ENCODE measurements around the gene PCDH18. TPM values are rescaled to one million over a fixed set of nuclear protein-coding genes. Genes with fewer than 3 reads are reported as not detected.

Gene PCDH18
- total and polyA plus RNA-seq, 10 of the 15 experiments (the other 5 are each of a cell fraction or from before 2014, with no cell fraction given), result 0.46 to 1.4 (median 0.96) TPM

DNA sequence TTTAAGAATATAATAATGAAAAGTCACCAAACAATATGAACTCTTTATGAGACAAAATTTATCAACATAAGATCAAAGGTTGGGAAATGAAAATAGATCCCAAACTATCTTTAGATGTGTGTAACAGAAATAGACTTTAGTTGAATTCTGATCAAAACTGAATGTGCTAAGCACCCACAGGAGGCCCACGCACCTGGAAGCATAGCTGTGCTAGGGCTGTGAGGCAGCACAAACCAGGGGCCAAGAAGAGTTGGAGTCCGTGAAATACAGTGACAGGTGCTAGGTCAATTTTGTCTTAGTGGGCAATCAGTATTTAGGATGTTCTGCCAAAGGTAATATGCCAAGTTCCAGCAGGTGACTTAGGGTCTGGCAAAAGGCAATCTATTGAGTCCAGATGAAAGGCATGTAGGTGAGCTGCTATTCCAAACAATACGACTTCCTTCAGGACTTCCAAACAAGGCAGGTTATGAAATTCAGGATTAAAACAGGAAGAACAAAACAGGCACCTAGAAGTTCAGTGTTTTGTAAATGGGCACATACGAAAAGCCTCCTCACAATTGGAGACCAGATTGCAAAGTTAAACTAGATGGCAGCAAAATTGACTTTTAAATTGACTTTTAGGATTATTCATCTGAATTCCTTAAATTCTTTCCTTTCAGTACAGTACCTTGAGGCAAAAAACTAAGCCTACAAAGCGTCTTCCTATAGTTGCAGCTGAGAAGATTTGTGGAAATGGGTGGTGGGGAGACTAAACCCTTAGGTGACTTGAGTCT lies 4.7 kb upstream of the PCDH18 start:
- H3K79me2 ChIP-seq (ENCODE audit: control insufficient read depth, insufficient read depth, low read length), result no peaks in the 10 kb centered on the region
- in situ Hi-C loops (cut with MboI), result no loop called here
- DNase-seq (ENCODE audit: low read depth, low spot score) (no peak), FAIRE-seq (no peak), ATAC-seq (no peak)
- BruUV-seq (replicated peaks), result no TSS peak
- WGBS (ENCODE audit: insufficient coverage, insufficient replicate concordance, low lambda C conversion rate, missing lambda C conversion rate), result 22% methylated on average over 5 of the region's 5 CpGs
- ChIA-PET POLR2A (no interaction called here), RAD21 (ENCODE audit: unreplicated experiment) (no interaction called here), SMC1A (ENCODE audit: uncharacterized antibody, unreplicated experiment) (interaction anchor here (0.6 to 1.4 kb wide), 3 partner anchors 21 to 82 kb away, joined by 3 read pairs; no protein-coding TSS in a partner anchor), CTCF (no interaction called here)
- no peaks in the 10 kb centered on the region for H3K27me3 ChIP-seq (replicated peaks in 1 of 2; ENCODE audit: control insufficient read depth in 2 of 2, insufficient read depth in 2 of 2, low read length in 1 of 2)
- H3K36me3 ChIP-seq (ENCODE audit: control insufficient read depth in 2 of 2, insufficient read depth in 2 of 2, low read length in 1 of 2), result no peaks in the 10 kb centered on the region
- no peak overlapping the region for H3K9ac ChIP-seq (ENCODE audit: control insufficient read depth, insufficient read depth, low read length)
- H4K20me1 ChIP-seq (ENCODE audit: control insufficient read depth, insufficient read depth), result no peaks in the 10 kb centered on the region
- no peak overlapping the region for H3K27ac ChIP-seq (ENCODE audit: control insufficient read depth, insufficient read depth)
- no peak overlapping the region for H3K4me2 ChIP-seq (ENCODE audit: control insufficient read depth, insufficient read depth)
- H2AFZ ChIP-seq (ENCODE audit: control insufficient read depth, low read depth, low read length), result peak overlapping the region; percentile 30
- TF ChIP-seq NFIC (IDR thresholded peaks at IDR 0.05; ENCODE audit: low read depth, low read length) (no peak), TBL1XR1 (IDR thresholded peaks at IDR 0.05; ENCODE audit: low read depth, low read length) (no peak), ETV6 (conservative IDR thresholded peaks at IDR 0.05 in 1 of 2, IDR thresholded peaks at IDR 0.05 in 1 of 2; ENCODE audit: borderline replicate concordance in 1 of 2, low read depth in 1 of 2) (no peak), EZH2 (IDR thresholded peaks at IDR 0.05; ENCODE audit: borderline replicate concordance, control insufficient read depth, low read depth, low read length) (no peak), CHD2 (IDR thresholded peaks at IDR 0.05; ENCODE audit: borderline replicate concordance, low read depth, low read length) (no peak), TCF7 (IDR thresholded peaks at IDR 0.05; ENCODE audit: borderline replicate concordance) (no peak), RBBP5 (conservative IDR thresholded peaks at IDR 0.05) (no peak)
- TF ChIP-seq, protein P1, sequence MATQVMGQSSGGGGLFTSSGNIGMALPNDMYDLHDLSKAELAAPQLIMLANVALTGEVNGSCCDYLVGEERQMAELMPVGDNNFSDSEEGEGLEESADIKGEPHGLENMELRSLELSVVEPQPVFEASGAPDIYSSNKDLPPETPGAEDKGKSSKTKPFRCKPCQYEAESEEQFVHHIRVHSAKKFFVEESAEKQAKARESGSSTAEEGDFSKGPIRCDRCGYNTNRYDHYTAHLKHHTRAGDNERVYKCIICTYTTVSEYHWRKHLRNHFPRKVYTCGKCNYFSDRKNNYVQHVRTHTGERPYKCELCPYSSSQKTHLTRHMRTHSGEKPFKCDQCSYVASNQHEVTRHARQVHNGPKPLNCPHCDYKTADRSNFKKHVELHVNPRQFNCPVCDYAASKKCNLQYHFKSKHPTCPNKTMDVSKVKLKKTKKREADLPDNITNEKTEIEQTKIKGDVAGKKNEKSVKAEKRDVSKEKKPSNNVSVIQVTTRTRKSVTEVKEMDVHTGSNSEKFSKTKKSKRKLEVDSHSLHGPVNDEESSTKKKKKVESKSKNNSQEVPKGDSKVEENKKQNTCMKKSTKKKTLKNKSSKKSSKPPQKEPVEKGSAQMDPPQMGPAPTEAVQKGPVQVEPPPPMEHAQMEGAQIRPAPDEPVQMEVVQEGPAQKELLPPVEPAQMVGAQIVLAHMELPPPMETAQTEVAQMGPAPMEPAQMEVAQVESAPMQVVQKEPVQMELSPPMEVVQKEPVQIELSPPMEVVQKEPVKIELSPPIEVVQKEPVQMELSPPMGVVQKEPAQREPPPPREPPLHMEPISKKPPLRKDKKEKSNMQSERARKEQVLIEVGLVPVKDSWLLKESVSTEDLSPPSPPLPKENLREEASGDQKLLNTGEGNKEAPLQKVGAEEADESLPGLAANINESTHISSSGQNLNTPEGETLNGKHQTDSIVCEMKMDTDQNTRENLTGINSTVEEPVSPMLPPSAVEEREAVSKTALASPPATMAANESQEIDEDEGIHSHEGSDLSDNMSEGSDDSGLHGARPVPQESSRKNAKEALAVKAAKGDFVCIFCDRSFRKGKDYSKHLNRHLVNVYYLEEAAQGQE (IDR thresholded peaks at IDR 0.05; ENCODE audit: low read depth, low read length), result no peak
- TF ChIP-seq, protein P2, sequence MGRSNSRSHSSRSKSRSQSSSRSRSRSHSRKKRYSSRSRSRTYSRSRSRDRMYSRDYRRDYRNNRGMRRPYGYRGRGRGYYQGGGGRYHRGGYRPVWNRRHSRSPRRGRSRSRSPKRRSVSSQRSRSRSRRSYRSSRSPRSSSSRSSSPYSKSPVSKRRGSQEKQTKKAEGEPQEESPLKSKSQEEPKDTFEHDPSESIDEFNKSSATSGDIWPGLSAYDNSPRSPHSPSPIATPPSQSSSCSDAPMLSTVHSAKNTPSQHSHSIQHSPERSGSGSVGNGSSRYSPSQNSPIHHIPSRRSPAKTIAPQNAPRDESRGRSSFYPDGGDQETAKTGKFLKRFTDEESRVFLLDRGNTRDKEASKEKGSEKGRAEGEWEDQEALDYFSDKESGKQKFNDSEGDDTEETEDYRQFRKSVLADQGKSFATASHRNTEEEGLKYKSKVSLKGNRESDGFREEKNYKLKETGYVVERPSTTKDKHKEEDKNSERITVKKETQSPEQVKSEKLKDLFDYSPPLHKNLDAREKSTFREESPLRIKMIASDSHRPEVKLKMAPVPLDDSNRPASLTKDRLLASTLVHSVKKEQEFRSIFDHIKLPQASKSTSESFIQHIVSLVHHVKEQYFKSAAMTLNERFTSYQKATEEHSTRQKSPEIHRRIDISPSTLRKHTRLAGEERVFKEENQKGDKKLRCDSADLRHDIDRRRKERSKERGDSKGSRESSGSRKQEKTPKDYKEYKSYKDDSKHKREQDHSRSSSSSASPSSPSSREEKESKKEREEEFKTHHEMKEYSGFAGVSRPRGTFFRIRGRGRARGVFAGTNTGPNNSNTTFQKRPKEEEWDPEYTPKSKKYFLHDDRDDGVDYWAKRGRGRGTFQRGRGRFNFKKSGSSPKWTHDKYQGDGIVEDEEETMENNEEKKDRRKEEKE (IDR thresholded peaks at IDR 0.05), result no peak
- TF ChIP-seq, protein P3, sequence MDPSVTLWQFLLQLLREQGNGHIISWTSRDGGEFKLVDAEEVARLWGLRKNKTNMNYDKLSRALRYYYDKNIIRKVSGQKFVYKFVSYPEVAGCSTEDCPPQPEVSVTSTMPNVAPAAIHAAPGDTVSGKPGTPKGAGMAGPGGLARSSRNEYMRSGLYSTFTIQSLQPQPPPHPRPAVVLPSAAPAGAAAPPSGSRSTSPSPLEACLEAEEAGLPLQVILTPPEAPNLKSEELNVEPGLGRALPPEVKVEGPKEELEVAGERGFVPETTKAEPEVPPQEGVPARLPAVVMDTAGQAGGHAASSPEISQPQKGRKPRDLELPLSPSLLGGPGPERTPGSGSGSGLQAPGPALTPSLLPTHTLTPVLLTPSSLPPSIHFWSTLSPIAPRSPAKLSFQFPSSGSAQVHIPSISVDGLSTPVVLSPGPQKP (IDR thresholded peaks at IDR 0.05; ENCODE audit: low read depth, low read length), result no peak
- no peaks in the 10 kb centered on the region; the same call in 2 of the 3 replicates for H3K9me3 ChIP-seq (replicated peaks; ENCODE audit: control insufficient read depth, insufficient read depth, low read length)
- intact Hi-C loops (cut with micrococcal nuclease; ENCODE audit: unreplicated experiment), result no loop called here
- no peak overlapping the region for H3K4me3 ChIP-seq
- no peaks in the 10 kb centered on the region for H3K4me1 ChIP-seq (ENCODE audit: control insufficient read depth, insufficient read depth, low read length)
